Liver (tissue), 9 donors: ENCODE measurements around the gene ANKRD60. TPM values are rescaled to one million over a fixed set of nuclear protein-coding genes. Genes with fewer than 3 reads are reported as not detected.

Source experiments
- DNase-seq: peaks from one replicate; pipeline ENCODE4 v3.0.0-alpha.2; 2017; ENCODE audit warnings: low spot score
- H3K27ac ChIP-seq, 2 donors: one replicate each; pipeline ENCODE4 v1.7.0; 2013; ENCODE audit warnings: inconsistent platforms in 2 of 2, low read length in 2 of 2, control low read depth in 1 of 2, low read depth in 1 of 2, mild to moderate bottlenecking in 1 of 2
- H3K27me3 ChIP-seq, 4 donors: one replicate each; pipeline versions ENCODE4 v1.6.1 to v1.7.0; 2013; ENCODE audit warnings: low read length in 3 of 4, inconsistent platforms in 1 of 4, mild to moderate bottlenecking in 1 of 4, moderate library complexity in 1 of 4; ENCODE audit not compliant: control insufficient read depth in 4 of 4, insufficient read depth in 4 of 4
- H3K36me3 ChIP-seq, 4 donors: one replicate each; pipeline versions ENCODE4 v1.6.1 to v1.7.0; 2013; ENCODE audit warnings: low read length in 3 of 4, mild to moderate bottlenecking in 3 of 4, low read depth in 1 of 4, moderate library complexity in 1 of 4; ENCODE audit not compliant: control insufficient read depth in 4 of 4, insufficient read depth in 3 of 4
- H3K4me1 ChIP-seq, 4 donors: one replicate each; pipeline versions ENCODE4 v1.6.1 to v1.7.0; 2013; ENCODE audit warnings: low read length in 3 of 4, mild to moderate bottlenecking in 3 of 4, moderate library complexity in 1 of 4; ENCODE audit not compliant: control insufficient read depth in 4 of 4, insufficient read depth in 4 of 4
- H3K4me3 ChIP-seq, 3 donors: one replicate each; pipeline versions ENCODE4 v1.6.1 to v1.7.0; 2013; ENCODE audit warnings: low read length in 3 of 3, control low read depth in 1 of 3, low read depth in 1 of 3, mild to moderate bottlenecking in 1 of 3
- H3K9ac ChIP-seq, 2 donors: one replicate each; pipeline ENCODE4 v1.7.0; 2013; ENCODE audit warnings: low read length in 2 of 2, mild to moderate bottlenecking in 2 of 2, moderate library complexity in 2 of 2, control low read depth in 1 of 2, low read depth in 1 of 2
- H3K9me3 ChIP-seq, 4 donors: one replicate each; pipeline versions ENCODE4 v1.6.1 to v1.7.0; 2013; ENCODE audit warnings: low read length in 3 of 4; ENCODE audit not compliant: control insufficient read depth in 4 of 4
- FOXA1 ChIP-seq: IDR thresholded peaks from 2 replicates; pipeline ENCODE4 v1.6.1; 2016; ENCODE audit warnings: antibody characterized with exemption
- FOXA2 ChIP-seq: IDR thresholded peaks from 2 replicates; pipeline ENCODE4 v1.6.1; 2016; ENCODE audit warnings: antibody characterized with exemption
- GABPA ChIP-seq, 2 donors: IDR thresholded peaks in 1 of 2; conservative IDR thresholded peaks in 1 of 2; 2 replicates each; pipeline ENCODE4 v1.6.1; 2016; ENCODE audit warnings: antibody characterized with exemption in 2 of 2, mild to moderate bottlenecking in 1 of 2, moderate library complexity in 1 of 2
- HNF4A ChIP-seq, 2 donors: conservative IDR thresholded peaks; 2 replicates each; pipeline ENCODE4 v1.6.1; 2016; ENCODE audit warnings: antibody characterized with exemption in 2 of 2, mild to moderate bottlenecking in 2 of 2
- HNF4G ChIP-seq: IDR thresholded peaks from 2 replicates; pipeline ENCODE4 v1.6.1; 2016; ENCODE audit warnings: antibody characterized with exemption
- JUND ChIP-seq, 2 donors: IDR thresholded peaks; 2 replicates each; pipeline ENCODE4 v1.6.1; 2016; ENCODE audit warnings: antibody characterized with exemption in 2 of 2
- NR2F2 ChIP-seq: IDR thresholded peaks from 2 replicates; pipeline ENCODE4 v1.6.1; 2016; ENCODE audit warnings: antibody characterized with exemption
- RAD21 ChIP-seq, 2 donors: IDR thresholded peaks; 2 replicates each; pipeline ENCODE4 v1.6.1; 2016; ENCODE audit warnings: antibody characterized with exemption in 2 of 2, mild to moderate bottlenecking in 2 of 2
- REST ChIP-seq: IDR thresholded peaks from 2 replicates; pipeline ENCODE4 v1.6.1; 2016; ENCODE audit warnings: antibody characterized with exemption, mild to moderate bottlenecking
- RXRA ChIP-seq, 2 donors: IDR thresholded peaks; 2 replicates each; pipeline ENCODE4 v1.6.1; 2017 to 2018; ENCODE audit warnings: antibody characterized with exemption in 2 of 2, mild to moderate bottlenecking in 1 of 2
- SP1 ChIP-seq: IDR thresholded peaks from 2 replicates; pipeline ENCODE4 v1.6.1; 2018; ENCODE audit warnings: antibody characterized with exemption, mild to moderate bottlenecking
- TAF1 ChIP-seq: conservative IDR thresholded peaks from 2 replicates; pipeline ENCODE4 v1.6.1; 2016; ENCODE audit warnings: antibody characterized with exemption, mild to moderate bottlenecking
- YY1 ChIP-seq: IDR thresholded peaks from 2 replicates; pipeline ENCODE4 v1.6.1; 2016; ENCODE audit warnings: antibody characterized with exemption, mild to moderate bottlenecking
- ZBTB33 ChIP-seq: IDR thresholded peaks from 2 replicates; pipeline ENCODE4 v1.6.1; 2016; ENCODE audit warnings: antibody characterized with exemption
- WGBS: extraction: QIAGEN DNeasy Blood & Tissue Kit; methylation state at CpG from one replicate; pipeline ENCODE4 v1.1.7; 2013; 5-methylcytosine and 5-hydroxymethylcytosine counted together
- polyA plus RNA-seq, 2 donors: library from polyadenylated mRNA; stranded (reverse) in 1 of 2; unstranded in 1 of 2; fragments of 200-250 nt in 1 of 2; fragments of >200 nt in 1 of 2; fragmentation: Nextera tagmentation in 1 of 2; extraction: Ambion mirVana in 1 of 2; gene quantifications; one replicate each; pipeline versions ENCODE4 v1.2.1 to v1.2.3, GENCODE V29; 2013 to 2015
- total RNA-seq, 2 donors: library from RNA; depleted of rRNA; stranded (reverse); fragments of >200 nt; gene quantifications; one replicate each; pipeline ENCODE4 v1.2.3, GENCODE V29; 2014
- TF ChIP-seq, protein P1 (sequence below): IDR thresholded peaks from 2 replicates; pipeline ENCODE4 v1.6.1; 2016; ENCODE audit warnings: antibody characterized with exemption
- TF ChIP-seq, protein P2 (sequence below): IDR thresholded peaks from 2 replicates; pipeline ENCODE4 v1.6.1; 2016; ENCODE audit warnings: antibody characterized with exemption
- TF ChIP-seq, protein P3 (sequence below): fragments of 150-350 bp; IDR thresholded peaks from 2 replicates; pipeline ENCODE4 v1.5.1; 2017; ENCODE audit warnings: improper control_type of control experiment, low read depth, low read length; ENCODE audit not compliant: missing input control
- donor health status: healthy.
- donor health status: healthy.
- donor health status: healthy.
- donor health status: healthy.
- donor health status: healthy.

The ANKRD60 gene
- total and polyA plus RNA-seq, 4 donors, result not detected

GRCh38 chr20:58201616-58202015, 26.8 kb downstream of the ANKRD60 start (continued):
- TF ChIP-seq HNF4A (conservative IDR thresholded peaks at IDR 0.05) (no peak), TAF1 (no peak), RXRA (IDR thresholded peaks at IDR 0.05) (no peak)
- TF ChIP-seq, protein P1, sequence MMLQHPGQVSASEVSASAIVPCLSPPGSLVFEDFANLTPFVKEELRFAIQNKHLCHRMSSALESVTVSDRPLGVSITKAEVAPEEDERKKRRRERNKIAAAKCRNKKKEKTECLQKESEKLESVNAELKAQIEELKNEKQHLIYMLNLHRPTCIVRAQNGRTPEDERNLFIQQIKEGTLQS, result no peak

DNA sequence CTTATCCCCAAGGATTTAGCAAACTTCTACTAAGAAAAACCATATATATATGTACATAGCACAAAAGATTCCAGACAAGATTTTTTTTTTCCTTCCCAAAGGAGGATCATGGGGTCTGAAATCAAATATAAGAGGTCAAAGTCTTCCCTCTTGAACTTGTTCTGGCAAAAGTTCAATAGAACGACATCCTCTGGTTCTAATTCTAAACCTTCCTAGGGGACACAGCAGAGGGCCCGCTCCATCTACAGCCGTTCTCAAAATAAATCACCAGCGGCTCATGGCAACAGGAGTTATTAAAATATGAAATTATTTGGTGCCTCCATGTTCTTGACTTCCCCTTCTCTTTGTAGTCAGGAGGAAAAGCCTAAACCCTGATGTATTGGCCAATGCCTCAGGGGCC, 29.0 kb downstream of the ANKRD60 start:
- no peak overlapping the region for H3K9ac ChIP-seq
- H3K4me3 ChIP-seq, result no peak overlapping the region
- WGBS, result 71% methylated on average over 4 of the region's 4 CpGs
- no peak for DNase-seq
- H3K27ac ChIP-seq, result no peak overlapping the region
- H3K9me3 ChIP-seq, result no peaks in the 10 kb centered on the region
- H3K27me3 ChIP-seq, result no peaks in the 10 kb centered on the region
- H3K36me3 ChIP-seq, result no peaks in the 10 kb centered on the region
- H3K4me1 ChIP-seq, result no peaks in the 10 kb centered on the region
- no peak for TF ChIP-seq FOXA2
- TF ChIP-seq, protein P1, result no peak
- no peak for TF ChIP-seq NR2F2
- no peak for TF ChIP-seq JUND (IDR thresholded peaks at IDR 0.05)
- TF ChIP-seq REST, result no peak
- no peak for TF ChIP-seq RAD21 (IDR thresholded peaks at IDR 0.05)
- no peak for TF ChIP-seq TAF1
- TF ChIP-seq HNF4G, result no peak
- no peak for TF ChIP-seq FOXA1

DNA sequence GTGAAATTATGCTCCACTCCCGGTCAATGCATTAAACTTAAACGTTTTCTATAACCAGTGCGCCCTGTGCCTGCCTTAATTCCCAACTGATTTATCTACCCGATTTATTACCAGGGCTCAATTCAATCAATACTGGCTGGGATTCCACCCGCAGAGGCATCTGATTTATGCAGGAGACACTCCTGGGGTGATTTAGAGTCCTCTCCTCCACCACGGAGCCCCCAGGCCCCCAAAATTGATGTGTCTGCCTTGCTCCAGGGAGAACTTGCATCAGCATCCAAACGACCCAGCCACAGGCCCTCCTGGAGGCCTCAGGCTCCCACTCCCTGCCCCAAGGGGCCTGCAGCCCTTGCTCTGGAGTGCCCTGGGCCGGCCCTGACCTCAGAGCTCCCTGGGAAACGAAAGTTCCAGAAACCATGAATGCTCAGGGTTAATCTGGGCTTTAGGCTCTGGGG, 29.5 kb downstream of the ANKRD60 start:
- no peaks in the 10 kb centered on the region for H3K27me3 ChIP-seq
- no peak overlapping the region for H3K9ac ChIP-seq
- no peaks in the 10 kb centered on the region for H3K9me3 ChIP-seq
- H3K36me3 ChIP-seq, result no peaks in the 10 kb centered on the region
- WGBS, result 71% methylated on average over 9 of the region's 9 CpGs
- DNase-seq, result no peak
- TF ChIP-seq, protein P2, sequence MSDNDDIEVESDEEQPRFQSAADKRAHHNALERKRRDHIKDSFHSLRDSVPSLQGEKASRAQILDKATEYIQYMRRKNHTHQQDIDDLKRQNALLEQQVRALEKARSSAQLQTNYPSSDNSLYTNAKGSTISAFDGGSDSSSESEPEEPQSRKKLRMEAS, result no peak
- no peak for TF ChIP-seq HNF4A (conservative IDR thresholded peaks at IDR 0.05)
- no peak for TF ChIP-seq REST
- TF ChIP-seq SP1, result no peak
- TF ChIP-seq HNF4G, result no peak
- no peak for TF ChIP-seq JUND (IDR thresholded peaks at IDR 0.05)
- no peak for TF ChIP-seq ZBTB33
- no peak for TF ChIP-seq TAF1
- TF ChIP-seq NR2F2, result no peak
- no peak for TF ChIP-seq GABPA (IDR thresholded peaks at IDR 0.05 in 1 of 2, conservative IDR thresholded peaks at IDR 0.05 in 1 of 2)
- TF ChIP-seq FOXA1, result no peak
- TF ChIP-seq YY1, result no peak
- TF ChIP-seq, protein P3, sequence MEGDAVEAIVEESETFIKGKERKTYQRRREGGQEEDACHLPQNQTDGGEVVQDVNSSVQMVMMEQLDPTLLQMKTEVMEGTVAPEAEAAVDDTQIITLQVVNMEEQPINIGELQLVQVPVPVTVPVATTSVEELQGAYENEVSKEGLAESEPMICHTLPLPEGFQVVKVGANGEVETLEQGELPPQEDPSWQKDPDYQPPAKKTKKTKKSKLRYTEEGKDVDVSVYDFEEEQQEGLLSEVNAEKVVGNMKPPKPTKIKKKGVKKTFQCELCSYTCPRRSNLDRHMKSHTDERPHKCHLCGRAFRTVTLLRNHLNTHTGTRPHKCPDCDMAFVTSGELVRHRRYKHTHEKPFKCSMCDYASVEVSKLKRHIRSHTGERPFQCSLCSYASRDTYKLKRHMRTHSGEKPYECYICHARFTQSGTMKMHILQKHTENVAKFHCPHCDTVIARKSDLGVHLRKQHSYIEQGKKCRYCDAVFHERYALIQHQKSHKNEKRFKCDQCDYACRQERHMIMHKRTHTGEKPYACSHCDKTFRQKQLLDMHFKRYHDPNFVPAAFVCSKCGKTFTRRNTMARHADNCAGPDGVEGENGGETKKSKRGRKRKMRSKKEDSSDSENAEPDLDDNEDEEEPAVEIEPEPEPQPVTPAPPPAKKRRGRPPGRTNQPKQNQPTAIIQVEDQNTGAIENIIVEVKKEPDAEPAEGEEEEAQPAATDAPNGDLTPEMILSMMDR, result no peak
- TF ChIP-seq, protein P1, result no peak
- no peak for TF ChIP-seq RAD21 (IDR thresholded peaks at IDR 0.05)
- TF ChIP-seq RXRA (IDR thresholded peaks at IDR 0.05), result no peak
- no peak overlapping the region for H3K4me3 ChIP-seq
- H3K4me1 ChIP-seq, result no peaks in the 10 kb centered on the region
- no peak overlapping the region for H3K27ac ChIP-seq
